ENCODE data around the gene KRT15. TPM values are rescaled to one million over a fixed set of nuclear protein-coding genes. Genes with fewer than 3 reads are reported as not detected.

The KRT15 gene
- total RNA-seq, 1 donor = 0.63 TPM

DNA sequence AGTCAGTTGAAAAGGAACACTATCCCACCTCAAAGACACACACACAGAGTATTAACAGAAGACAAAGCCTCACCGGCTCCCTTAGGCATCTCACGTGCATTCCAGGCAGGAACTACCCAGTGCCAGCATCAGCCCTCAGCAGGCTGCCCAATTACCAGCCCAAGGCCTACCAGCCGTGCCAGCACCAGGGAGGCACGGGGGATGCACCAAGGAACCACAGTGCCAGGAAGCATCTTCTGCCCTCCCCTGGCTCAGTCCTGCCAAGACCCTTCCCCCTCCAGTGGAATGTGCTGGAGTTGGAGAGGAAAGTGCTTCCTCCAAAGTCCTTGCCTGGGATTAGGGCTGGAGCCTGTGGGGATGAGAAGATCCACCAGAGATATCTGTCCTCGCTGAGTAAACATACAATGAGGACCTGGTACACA, 20.4 kb upstream of the KRT15 start:
- TF ChIP-seq, protein P1, sequence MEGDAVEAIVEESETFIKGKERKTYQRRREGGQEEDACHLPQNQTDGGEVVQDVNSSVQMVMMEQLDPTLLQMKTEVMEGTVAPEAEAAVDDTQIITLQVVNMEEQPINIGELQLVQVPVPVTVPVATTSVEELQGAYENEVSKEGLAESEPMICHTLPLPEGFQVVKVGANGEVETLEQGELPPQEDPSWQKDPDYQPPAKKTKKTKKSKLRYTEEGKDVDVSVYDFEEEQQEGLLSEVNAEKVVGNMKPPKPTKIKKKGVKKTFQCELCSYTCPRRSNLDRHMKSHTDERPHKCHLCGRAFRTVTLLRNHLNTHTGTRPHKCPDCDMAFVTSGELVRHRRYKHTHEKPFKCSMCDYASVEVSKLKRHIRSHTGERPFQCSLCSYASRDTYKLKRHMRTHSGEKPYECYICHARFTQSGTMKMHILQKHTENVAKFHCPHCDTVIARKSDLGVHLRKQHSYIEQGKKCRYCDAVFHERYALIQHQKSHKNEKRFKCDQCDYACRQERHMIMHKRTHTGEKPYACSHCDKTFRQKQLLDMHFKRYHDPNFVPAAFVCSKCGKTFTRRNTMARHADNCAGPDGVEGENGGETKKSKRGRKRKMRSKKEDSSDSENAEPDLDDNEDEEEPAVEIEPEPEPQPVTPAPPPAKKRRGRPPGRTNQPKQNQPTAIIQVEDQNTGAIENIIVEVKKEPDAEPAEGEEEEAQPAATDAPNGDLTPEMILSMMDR (IDR thresholded peaks at IDR 0.05; ENCODE audit: insufficient read depth, low read length) = no peak
- H3K4me3 ChIP-seq (ENCODE audit: low read depth, low read length) = no peak overlapping the region
- no peak for DNase-seq (ENCODE audit: low read depth)

DNA sequence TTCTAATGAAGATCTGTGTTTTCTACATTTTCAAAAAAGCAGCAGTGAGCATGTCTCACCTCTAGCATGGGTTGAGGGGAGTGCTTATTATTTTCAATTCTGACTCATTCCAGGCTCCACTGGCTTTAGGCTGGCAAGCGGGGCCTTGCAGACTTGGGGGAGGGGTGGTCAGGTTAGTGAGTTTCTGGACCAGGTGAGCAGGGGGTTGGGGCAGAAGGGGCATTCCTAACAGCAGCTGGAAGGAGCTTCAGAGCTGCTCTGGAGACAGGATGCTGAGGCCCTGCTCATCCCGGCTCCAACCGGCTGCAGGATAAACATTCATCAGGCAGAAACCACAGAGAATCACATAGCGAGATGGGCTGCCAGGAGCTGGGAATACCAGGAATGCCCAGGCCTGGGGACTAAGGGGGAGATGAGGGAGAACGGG, 19.9 kb upstream of the KRT15 start:
- no peak for DNase-seq (ENCODE audit: low read depth)
- TF ChIP-seq, protein P1 (IDR thresholded peaks at IDR 0.05; ENCODE audit: insufficient read depth, low read length) = no peak

DNA sequence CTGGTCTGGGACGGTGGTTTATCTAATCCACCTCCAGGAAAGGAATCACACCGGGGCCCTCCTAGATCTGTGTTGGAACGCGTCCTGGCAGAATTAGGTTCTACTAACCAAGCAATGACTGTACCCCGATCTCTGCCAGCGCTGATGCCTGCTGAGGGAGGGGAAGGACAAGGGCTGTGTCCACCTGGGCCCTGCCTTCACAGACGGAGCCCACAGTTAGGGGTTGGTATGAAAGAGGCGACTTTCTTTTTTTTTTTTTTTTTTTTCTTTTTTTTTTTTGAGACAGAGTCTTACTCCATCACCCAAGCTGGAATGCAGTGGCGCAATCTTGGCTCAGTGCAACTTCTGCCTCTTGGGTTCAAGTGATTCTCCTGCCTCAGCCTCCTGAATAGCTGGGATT, 19.3 kb upstream of the KRT15 start:
- TF ChIP-seq, protein P1 (IDR thresholded peaks at IDR 0.05; ENCODE audit: insufficient read depth, low read length) = no peak
- no peak overlapping the region for H3K4me3 ChIP-seq (ENCODE audit: low read depth, low read length)
- DNase-seq (ENCODE audit: low read depth) = peak; percentile 39

More for the DNA sequence above, 19.9 kb upstream of the KRT15 start:
- no peak overlapping the region for H3K4me3 ChIP-seq (ENCODE audit: low read depth, low read length)

DNA sequence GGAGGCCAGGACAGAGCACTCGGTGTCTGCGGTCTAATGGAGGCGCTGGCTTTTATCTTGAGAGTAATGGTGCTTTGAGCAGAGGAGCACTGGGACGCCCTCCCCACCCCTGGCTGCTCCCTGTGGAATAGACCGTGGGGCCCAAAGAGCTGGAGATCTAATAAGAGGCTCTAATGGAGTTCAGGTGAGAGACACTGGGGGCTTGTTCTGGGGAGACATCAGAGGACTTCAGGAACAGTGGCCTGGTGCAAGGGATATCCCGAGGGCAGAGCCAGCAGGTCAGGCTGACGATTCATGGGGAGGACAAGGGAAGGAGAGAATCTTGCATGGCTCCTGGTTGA, 18.9 kb upstream of the KRT15 start:
- H3K4me3 ChIP-seq (ENCODE audit: low read depth, low read length) = no peak overlapping the region
- TF ChIP-seq, protein P1 (IDR thresholded peaks at IDR 0.05; ENCODE audit: insufficient read depth, low read length) = no peak
- DNase-seq (ENCODE audit: low read depth) = no peak

DNA sequence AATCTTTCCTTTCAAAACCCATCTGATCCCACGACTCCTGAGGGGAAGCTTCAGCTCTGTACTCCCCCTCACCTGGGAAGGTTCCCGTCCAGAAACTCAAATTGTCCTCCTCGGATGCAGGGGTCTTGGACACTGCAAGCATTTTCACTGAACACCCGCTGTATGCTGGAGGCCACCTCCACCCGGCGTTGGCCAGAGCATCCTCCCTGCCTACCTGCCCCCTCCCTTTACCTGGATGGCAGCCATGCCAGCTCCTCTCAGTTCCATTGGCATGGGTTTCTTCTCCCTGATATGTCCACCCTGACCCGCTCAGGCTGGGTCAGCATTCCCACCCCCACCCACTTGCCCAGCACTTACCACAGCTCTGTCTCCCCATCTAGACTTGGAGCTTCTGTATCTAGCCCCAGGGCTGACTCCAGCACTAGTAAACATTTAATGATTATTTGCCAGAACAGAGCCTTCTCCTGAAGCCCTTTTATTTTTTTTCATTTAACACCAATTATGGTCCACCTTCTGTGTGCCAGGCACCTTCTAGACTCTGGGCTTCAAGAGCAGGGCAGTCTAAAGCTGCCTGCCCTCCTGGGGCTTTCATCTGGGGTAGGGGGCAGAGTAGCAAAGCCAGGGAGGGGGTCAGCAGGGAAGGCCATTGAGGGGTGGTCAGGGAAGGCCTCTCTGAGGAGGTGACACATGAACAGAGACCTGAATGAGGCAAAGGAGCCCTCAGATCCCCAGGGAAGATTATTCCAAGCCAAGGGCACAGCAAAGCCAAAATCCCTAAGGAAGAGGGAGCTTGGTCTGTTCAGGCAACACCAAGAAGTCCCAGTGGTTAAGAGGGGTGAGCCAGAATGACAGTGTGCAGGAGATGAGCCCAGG, 18.3 kb upstream of the KRT15 start:
- TF ChIP-seq, protein P1 (IDR thresholded peaks at IDR 0.05; ENCODE audit: insufficient read depth, low read length) = no peak
- no peak for DNase-seq (ENCODE audit: low read depth)
- H3K4me3 ChIP-seq (ENCODE audit: low read depth, low read length) = no peak overlapping the region

DNA sequence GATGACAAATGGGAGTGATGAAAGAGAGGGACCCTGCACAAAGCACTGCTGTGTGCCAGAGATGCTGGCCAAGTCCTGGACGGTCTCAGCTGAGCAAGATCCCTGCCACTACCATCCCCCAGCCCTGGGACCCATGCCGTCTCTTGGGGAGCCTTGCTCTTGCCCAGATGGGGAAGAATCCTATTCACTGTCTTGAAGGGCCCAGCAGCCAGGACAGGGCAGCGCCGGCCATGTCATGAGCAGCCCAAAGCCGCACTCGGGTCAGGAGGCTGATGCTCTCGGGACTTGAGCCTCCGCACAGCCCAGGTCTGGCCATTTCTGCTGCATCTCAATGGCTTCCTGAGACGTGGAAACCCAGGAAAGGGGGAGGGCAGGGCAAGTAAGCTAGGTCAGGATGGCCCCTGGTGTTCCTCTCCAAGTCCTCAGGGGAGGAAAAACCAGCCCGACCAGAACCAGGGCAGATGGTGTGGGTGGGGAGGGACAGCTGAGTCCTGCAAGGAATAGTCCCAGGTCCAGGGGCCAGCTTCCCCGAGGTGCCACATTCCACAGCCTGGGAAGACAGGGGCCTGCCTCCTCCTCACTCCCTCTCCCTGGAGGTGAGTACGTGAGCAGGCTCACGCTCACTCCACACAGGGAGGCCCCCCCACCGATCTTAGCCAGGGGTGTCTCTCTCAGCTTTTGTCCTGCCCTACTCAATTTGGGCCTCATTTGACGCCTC, 17.2 kb upstream of the KRT15 start:
- no peak overlapping the region for H3K4me3 ChIP-seq (ENCODE audit: low read depth, low read length)
- TF ChIP-seq, protein P1 (IDR thresholded peaks at IDR 0.05; ENCODE audit: insufficient read depth, low read length) = no peak
- no peak for DNase-seq (ENCODE audit: low read depth)
